Measurements from ENCODE around the gene AGPAT4. TPM values are rescaled to one million over a fixed set of nuclear protein-coding genes. Genes with fewer than 3 reads are reported as not detected.
A peak's percentile ranks its signal among the peaks of the same experiment; 100 is the strongest.

AGPAT4 gene
- total RNA-seq, 1 experiment from 2014 or later, result 22.0 TPM

GRCh38 chr6:161238500-161238899, 35.4 kb downstream of the AGPAT4 start:
- no CpG with 5 or more reads among the region's 5 CpGs for WGBS (ENCODE audit: extremely low coverage, insufficient read length, low lambda C conversion rate)
- peaks cover 50 to 66% of the 10 kb centered on the region in 2 experiments for H3K4me1 Mint-ChIP-seq
- Histone ChIP-seq H2BK5ac (ENCODE audit: insufficient read length, low read length) (no peak overlapping the region), H2BK15ac (ENCODE audit: low read depth, low read length) (no peak overlapping the region), H3K23ac (ENCODE audit: insufficient read length, low read depth, low read length) (no peak overlapping the region), H3K27me3 (ENCODE audit: insufficient read depth, low read length) (no peaks in the 10 kb centered on the region), H3K4me2 (ENCODE audit: insufficient read depth, insufficient read length, low read length) (no peak overlapping the region), H2AFZ (ENCODE audit: low read length) (no peak overlapping the region), H2AK5ac (ENCODE audit: insufficient read length, low read length) (no peak overlapping the region), H3K4ac (ENCODE audit: low read depth, low read length) (no peak overlapping the region), H3K14ac (ENCODE audit: insufficient read depth, low read length) (no peak overlapping the region), H3K56ac (ENCODE audit: insufficient read length, low read depth, low read length) (no peak overlapping the region), H3K4me1 (ENCODE audit: insufficient read depth, low read length) (0 out of 2 replicates have a peak, but pooled peaks cover 2% of the 10 kb centered on the region), H4K20me1 (ENCODE audit: control insufficient read depth, insufficient read depth, insufficient read length) (no peaks in the 10 kb centered on the region), H2BK12ac (ENCODE audit: insufficient read length, low read depth, low read length) (no peak overlapping the region), H4K5ac (ENCODE audit: insufficient read length, low read depth, low read length) (no peak overlapping the region), H3K18ac (ENCODE audit: insufficient read length, low read depth, low read length) (no peak overlapping the region), H3K27ac (ENCODE audit: insufficient read length, low read depth, low read length) (no peak overlapping the region), H4K91ac (ENCODE audit: insufficient read length, low read depth, low read length) (no peak overlapping the region), H3K23me2 (ENCODE audit: insufficient read length, low read depth, low read length, poor library complexity, severe bottlenecking) (no peaks in the 10 kb centered on the region), H4K8ac (replicated peaks; ENCODE audit: insufficient read length, low read depth, low read length) (no peak overlapping the region), H3K9me3 (ENCODE audit: control insufficient read depth, low read depth, low read length) (no peaks in the 10 kb centered on the region), H2BK20ac (ENCODE audit: low read depth, low read length, poor library complexity, severe bottlenecking) (no peak overlapping the region), H3K9ac (ENCODE audit: extremely low read depth, insufficient read length, low read length) (no peak overlapping the region), H2BK120ac (ENCODE audit: low read depth, low read length, poor library complexity, severe bottlenecking) (no peak overlapping the region), H3T11ph (ENCODE audit: low read length) (no peak overlapping the region), H3K79me1 (ENCODE audit: insufficient read depth, low read depth, low read length, poor library complexity, severe bottlenecking) (peaks cover 6% of the 10 kb centered on the region), H3K79me2 (ENCODE audit: insufficient read depth, low read length) (no peaks in the 10 kb centered on the region; the same call in 1 of the 2 replicates)
- peaks cover 6 to 7% (median 7%) of the 10 kb centered on the region in 3 experiments for H3K36me3 Mint-ChIP-seq (ENCODE audit: insufficient read depth in 1 of 3, low read depth in 3 of 3)
- TF ChIP-seq CTCF (conservative IDR thresholded peaks at IDR 0.05), result 0 out of 3 replicates have a peak, but pooled peaks have one; percentile 10
- peak overlapping the region in 1 of 3 experiments; percentile 50; a peak in 1 of 7 replicates for H3K27ac Mint-ChIP-seq
- no peak overlapping the region for H3K4me3 Mint-ChIP-seq
- no peaks in the 10 kb centered on the region for H3K27me3 Mint-ChIP-seq (ENCODE audit: low read depth)
- no peaks in the 10 kb centered on the region for H3K9me3 Mint-ChIP-seq
- DNase-seq, result no peak
